GM19035 (cell line): ENCODE measurements around the gene AUH.

Experiments used
- ATAC-seq: cut with Tn5 transposase; IDR thresholded peaks from one replicate; pipeline ENCODE4 v1.9.1; 2021; ENCODE audit not compliant: unreplicated experiment

AUH gene

DNA sequence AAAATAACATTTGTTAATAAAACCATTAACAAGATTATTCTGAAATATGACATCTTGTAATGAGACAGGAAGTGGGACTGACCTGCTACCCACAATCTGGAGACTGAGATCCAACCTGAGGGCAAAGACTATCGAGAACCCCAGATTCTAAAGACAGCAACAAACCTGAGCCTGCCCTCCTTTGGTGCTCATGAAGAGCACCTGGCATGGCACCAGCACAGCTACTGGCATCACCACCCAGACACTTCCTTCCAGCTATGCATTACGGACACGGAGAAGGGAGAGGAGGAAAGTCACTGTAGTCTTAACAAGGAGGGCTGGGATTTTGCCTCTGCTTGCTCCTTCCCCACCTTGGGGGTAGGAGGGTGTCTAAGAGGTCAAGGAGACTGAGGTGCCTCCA, 105.5 kb downstream of the AUH start:
- ATAC-seq = no peak

GRCh38 chr9:91255327-91255726, 106.4 kb downstream of the AUH start:
- ATAC-seq = no peak

- ATAC-seq = no peak
Measured at GRCh38 chr9:91253488-91253887, 108.2 kb downstream of the AUH start.

DNA sequence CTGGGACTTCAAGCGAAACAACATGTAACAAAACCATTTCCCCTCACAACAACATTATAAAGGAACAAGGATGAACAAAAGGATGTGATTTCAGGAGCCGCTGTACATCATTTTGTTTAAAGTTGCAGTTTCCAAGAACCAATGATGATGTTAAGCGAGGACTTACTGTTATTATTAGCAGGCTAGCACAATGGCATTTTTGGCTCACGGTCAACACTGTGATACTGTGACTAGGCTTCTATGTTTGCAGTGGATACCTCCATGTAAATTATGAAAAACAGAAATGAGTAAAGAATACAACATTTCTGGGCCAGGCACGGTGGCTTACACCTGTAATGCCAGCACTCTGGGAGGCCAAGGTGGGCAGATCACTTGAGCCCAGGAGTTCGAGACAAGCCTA, 113.0 kb downstream of the AUH start:
- ATAC-seq = no peak

- no peak for ATAC-seq
Measured at GRCh38 chr9:91247278-91247677, 114.4 kb downstream of the AUH start.

- no peak for ATAC-seq
Measured at GRCh38 chr9:91246846-91247245, 114.9 kb downstream of the AUH start.

GRCh38 chr9:91245431-91246313, 116.0 kb downstream of the AUH start:
- no peak for ATAC-seq

- no peak for ATAC-seq
Measured at GRCh38 chr9:91243029-91243428, 118.7 kb downstream of the AUH start.

GRCh38 chr9:91241909-91242308, 119.8 kb downstream of the AUH start:
- no peak for ATAC-seq

DNA sequence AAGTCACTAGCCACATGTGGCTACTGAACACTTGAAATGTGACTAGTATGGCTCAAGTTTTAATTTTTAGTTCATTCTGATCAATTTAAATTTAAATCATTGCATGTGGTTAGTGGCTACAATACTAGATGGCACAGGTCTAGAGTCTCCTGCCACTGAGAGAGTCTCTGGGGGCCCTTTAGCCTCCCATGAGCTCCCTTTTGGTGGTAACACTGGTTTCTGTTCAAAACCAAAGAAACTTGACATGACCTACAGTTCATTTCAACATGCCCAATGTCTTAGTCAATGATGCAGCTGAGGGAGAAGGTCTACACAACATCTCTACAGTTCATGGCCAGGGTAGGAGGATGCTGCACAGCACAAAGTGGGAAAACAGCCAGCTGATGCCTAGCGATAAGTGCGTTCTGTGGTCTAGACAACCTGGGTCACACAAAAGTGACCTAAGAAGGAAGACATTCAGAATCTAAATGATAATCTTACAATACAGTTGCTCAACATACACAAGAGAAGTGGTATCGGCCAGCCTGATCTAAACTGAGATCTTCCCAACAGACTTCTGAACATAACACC, 121.0 kb downstream of the AUH start:
- ATAC-seq = no peak

DNA sequence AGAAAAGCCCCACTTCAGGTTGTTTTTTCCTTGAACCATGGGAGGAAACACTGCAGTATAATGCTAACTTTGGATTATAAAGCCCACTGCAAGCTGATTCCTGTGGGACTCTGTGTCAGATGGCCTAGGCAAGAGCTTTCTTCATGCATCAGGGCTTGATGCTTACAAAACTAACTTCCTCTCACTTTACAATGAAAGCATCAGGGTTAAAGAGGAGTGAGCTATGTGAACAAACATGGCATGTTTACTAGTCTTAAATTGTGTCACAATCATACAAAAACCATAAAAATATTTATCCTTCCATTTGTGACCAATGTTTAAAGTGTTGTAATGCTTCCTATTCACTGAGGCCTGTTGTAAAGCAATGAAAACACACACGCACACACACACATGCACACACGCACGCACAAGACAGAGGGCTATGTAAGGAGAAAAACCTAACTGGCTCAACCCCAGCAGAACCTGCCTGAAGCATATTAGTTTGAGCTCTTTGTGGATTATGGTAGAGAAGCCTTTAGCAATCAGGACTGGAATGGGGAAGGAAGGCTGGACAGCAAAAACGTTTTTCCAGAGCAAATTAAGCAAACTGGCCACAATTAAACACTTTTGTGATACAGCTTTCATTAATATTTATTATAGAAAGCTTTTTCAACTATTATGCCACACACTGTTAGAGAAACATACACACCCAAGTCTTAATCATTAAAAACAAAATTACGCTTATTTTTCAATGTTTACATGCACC, 122.2 kb downstream of the AUH start:
- ATAC-seq = no peak

GRCh38 chr9:91234523-91234922, 127.2 kb downstream of the AUH start:
- ATAC-seq = no peak

GRCh38 chr9:91231619-91232018, 130.1 kb downstream of the AUH start:
- no peak for ATAC-seq

DNA sequence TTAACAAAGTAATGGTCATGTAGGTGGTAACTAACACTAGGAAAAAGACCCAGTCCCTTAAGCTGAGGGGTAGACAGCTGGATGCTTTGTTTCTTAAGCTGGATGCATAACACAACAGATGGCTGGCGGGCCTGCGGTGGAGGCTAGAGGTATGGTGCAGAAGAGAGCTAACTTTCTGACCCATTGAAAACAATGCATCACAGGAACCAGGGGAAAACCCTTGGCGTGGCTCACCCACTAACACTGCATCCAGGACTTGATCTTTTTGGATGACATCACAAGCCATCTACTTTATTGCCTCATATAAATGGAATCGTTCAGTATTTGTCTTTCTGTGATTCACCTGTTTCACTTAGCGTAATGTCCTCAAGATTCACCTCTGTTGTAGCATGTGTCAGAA, 138.7 kb downstream of the AUH start:
- no peak for ATAC-seq

GRCh38 chr9:91222457-91222856, 139.3 kb downstream of the AUH start:
- no peak for ATAC-seq

DNA sequence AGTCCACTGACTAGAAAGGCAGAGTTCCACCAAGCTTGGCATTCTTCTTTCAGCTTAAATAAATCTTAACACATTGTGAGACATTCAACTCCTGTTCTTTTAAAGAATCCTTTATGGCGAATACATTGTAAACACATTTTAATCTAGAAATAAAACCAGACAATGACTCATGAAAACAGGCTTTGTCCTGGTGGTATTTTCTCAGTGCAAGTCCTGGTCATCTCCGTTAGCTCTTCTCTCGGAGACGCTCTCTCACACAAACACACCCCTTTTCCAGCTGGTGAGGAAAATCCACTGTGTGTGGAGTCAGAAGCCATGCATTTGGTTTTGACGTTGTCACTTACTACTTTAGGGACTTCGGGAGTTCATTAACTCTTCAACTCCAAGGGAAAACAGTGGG, 140.4 kb downstream of the AUH start:
- no peak for ATAC-seq

GRCh38 chr9:91220491-91221135, 141.1 kb downstream of the AUH start:
- ATAC-seq = no peak

DNA sequence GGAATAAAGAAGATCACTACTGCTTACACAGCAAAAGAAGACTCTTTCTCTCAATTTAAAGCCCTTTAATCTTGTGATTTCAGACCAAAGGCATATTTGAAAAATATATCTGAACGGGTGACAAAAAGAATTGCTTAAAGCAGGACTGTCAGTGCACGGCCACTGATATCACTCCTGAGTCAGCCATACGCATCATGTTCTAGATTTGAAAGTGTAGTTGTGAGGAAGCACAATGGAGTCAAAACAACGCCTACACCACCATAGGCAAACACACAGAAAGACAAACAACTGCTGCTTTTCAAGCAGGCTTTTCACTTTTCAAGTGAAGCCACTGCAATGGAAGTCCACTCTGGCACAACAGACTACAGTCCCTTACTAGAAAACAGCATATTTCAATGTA, 141.7 kb downstream of the AUH start:
- ATAC-seq = no peak

DNA sequence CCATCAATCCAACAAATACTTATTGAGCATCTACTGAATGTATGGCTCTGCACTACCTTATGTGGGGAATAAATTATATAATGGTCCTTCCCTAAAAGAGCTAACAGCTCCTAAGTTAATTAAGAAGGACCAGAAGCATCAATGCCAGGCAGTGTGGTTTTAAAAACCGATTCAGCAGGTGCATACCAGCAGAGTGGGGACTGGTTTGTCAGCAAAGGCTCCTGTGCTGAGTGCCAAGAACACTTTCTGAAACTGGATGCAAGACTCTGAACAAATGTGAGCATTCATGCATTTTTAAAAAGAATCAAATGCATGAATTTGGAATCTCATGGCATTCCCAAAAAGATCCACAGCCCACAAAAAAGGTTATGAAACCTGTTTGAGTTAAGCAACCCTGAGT, 142.2 kb downstream of the AUH start:
- ATAC-seq = no peak

GRCh38 chr9:91217388-91217787, 144.3 kb downstream of the AUH start:
- ATAC-seq = no peak

- ATAC-seq = no peak
Measured at GRCh38 chr9:91214867-91215266, 146.9 kb downstream of the AUH start.

DNA sequence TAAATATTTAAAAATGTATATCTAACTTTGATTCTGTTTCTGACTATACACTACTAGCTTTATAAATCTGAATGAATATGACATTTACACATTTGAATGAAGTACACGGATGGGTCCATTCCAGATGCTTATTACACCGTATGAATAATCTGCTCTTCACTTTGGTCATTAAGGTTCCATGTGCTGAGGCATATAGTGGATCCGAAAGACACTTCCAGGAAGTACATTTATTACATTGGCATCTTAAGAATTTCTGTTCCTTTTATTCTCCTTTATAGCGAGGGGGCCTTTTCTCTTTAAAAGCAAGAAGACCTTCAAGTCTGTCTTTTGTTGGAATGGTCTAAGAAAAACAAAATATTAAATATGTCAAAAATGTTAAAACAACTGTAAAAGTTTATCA, 147.6 kb downstream of the AUH start:
- ATAC-seq = no peak
